ENCODE data around the gene MUC6. TPM values are rescaled to one million over a fixed set of nuclear protein-coding genes. Genes with fewer than 3 reads are reported as not detected.
A peak's percentile ranks its signal among the peaks of the same experiment; 100 is the strongest.

The MUC6 gene
- total RNA-seq, 2 experiments from 2014 or later: not detected

DNA sequence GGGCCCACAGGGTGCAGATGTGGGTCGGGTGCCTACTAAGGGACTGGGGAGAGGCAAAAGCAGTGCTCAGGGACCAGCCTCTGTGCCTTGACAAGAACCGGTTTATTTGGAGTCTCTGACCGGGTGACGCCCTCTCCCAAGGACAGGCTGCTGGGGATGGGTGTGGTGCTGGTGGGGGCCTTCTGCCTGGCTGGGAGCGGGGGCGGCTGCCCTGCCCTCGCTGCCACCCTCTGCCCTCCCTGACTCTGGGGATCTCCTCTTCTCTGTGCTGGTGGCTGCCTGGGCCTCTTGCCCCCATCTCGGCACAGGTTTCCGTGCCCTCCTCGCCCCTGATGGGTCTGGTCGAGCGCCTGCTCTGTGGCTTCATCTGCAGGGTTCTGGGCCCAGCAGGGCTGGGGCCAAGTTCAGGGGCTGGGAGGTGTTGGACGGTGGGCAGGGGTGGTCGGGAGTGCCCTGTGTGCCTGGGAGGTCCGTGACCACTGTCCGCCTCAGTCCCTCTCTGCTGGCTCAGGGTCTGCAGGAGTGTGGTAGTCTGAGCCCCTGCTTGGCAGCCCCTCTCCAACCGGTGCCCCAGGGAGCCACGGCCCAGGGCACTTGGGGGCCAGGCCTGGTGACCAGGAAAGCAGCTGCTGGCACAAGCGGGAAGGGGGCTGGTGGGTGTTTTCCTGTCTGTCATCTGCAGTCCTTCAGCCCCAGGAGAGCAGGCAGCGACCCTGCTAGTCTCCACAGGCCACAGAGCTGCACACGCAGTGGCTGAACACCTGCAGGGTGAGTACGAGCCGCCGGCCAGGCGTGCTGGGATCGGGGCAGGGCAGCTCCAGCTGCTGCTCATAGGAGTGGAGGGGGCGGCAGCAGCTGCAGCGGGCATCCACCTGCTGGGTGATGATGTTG lies 23.5 kb downstream of the MUC6 start:
- H3K9me3 Mint-ChIP-seq (ENCODE audit: low read depth): no peaks in the 10 kb centered on the region
- H3K27me3 Mint-ChIP-seq: no peaks in the 10 kb centered on the region
- POLR2A ChIA-PET: no interaction called here
- H3K4me1 Mint-ChIP-seq: peaks cover 14% of the 10 kb centered on the region
- DNase-seq: no peak
- peaks cover 12% of the 10 kb centered on the region for H3K36me3 Mint-ChIP-seq (ENCODE audit: low read depth)
- CTCF ChIA-PET: no interaction called here
- H3K27ac Mint-ChIP-seq: no peak overlapping the region
- ATAC-seq: no peak
- no peak overlapping the region for H3K4me3 Mint-ChIP-seq
- intact Hi-C loops (cut with DNase I, micrococcal nuclease): no loop called here

DNA sequence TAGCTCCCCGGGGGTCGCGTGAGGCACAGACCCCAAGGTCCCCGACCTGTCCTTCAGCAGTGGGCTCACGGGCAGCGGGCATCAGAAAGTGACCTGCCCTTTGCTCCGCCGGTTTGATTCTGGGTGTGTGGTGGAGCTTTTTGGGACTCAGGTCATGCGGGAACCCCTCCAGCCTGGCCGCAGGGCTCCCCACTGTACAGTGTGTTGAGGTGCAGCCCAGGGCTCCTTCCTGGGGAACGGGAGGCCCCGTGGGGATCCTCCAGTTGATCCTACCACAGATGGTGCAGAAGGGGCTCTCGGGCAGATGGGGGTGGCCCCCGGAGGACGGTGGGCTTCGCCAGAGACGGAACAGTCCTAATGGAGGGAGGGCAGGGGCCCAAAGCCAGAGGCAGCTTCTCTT lies 24.2 kb downstream of the MUC6 start:
- H3K27me3 Mint-ChIP-seq: no peaks in the 10 kb centered on the region
- intact Hi-C loops (cut with DNase I, micrococcal nuclease): no loop called here
- no peak overlapping the region for H3K4me3 Mint-ChIP-seq
- no peaks in the 10 kb centered on the region for H3K9me3 Mint-ChIP-seq (ENCODE audit: low read depth)
- H3K36me3 Mint-ChIP-seq (ENCODE audit: low read depth): peaks cover 12% of the 10 kb centered on the region
- DNase-seq (no peak), ATAC-seq (no peak)
- H3K4me1 Mint-ChIP-seq: peaks cover 8% of the 10 kb centered on the region
- no peak overlapping the region for H3K27ac Mint-ChIP-seq
- POLR2A ChIA-PET: no interaction called here
- CTCF ChIA-PET: no interaction called here

DNA sequence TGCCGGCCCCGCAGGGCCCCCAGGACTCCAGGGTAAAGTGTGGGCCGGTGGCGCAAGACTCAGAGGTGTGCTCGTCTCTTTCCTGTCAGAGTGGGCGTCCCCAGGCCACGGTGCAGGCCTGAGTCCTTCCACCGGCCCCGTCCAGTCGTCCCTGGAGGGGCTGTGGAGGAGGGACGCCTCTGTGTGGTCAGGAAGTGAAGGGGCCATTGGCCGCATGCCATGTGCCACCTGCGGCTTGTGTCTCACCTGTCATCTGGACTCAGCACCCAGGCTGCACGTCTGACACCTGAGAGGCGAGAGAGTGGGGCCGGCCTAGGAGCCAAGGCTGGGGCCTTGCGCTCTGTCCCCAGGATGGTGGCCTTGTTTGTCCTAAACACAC lies 25.2 kb downstream of the MUC6 start:
- intact Hi-C loops (cut with DNase I, micrococcal nuclease): no loop called here
- ChIA-PET POLR2A (no interaction called here), CTCF (no interaction called here)
- Mint-ChIP-seq H3K27me3 (no peaks in the 10 kb centered on the region), H3K9me3 (ENCODE audit: low read depth) (no peaks in the 10 kb centered on the region), H3K36me3 (ENCODE audit: low read depth) (peaks cover 16% of the 10 kb centered on the region), H3K27ac (no peak overlapping the region), H3K4me1 (no peaks in the 10 kb centered on the region), H3K4me3 (no peak overlapping the region)
- DNase-seq: no peak
- no peak for ATAC-seq

DNA sequence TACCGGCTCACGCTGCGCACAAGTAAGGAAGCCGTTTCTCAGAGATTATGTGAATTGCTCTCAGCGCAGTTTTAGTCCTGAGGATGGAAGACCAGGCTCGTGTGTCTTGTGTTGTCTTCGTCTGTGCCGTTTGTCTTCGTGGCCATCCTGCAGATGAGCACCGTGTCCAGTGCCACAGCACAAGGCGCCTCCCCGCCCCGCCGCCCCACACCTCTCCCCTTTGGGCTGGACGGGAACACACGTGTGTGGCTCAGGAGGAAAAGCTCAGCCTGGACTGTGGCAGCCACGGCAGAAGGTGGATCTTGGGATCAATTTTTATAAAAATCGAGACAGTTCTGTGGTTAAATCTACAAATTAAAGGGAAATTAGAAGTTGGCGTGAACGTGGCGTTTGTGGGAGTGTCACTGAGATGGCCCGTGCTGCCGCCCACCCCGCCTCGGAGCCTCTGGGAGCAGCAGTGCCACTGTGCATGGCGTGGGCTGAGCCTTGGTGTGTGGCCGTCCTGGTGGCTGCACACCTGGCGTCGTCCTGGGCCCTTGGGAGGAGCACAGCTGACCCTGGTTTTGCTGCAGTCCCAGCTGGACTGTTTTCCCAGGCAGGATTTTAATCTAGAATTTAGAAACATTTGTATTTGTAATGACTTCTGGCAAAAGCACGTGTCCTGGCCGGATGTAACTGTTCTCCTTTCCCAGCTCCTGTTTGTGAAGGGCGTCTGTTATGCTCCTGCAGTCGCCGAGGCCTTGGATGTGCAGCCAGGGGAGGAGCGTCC lies 25.8 kb downstream of the MUC6 start:
- DNase-seq (no peak), ATAC-seq (no peak)
- no peaks in the 10 kb centered on the region for H3K27me3 Mint-ChIP-seq
- intact Hi-C loops (cut with DNase I, micrococcal nuclease): no loop called here
- ChIA-PET POLR2A (no interaction called here), CTCF (interaction anchor here (0.6 kb wide), 1 partner anchor 1563 kb away, joined by 3 read pairs; no protein-coding TSS in a partner anchor)
- H3K4me3 Mint-ChIP-seq: no peak overlapping the region
- H3K4me1 Mint-ChIP-seq: no peaks in the 10 kb centered on the region
- peaks cover 16% of the 10 kb centered on the region for H3K36me3 Mint-ChIP-seq (ENCODE audit: low read depth)
- H3K27ac Mint-ChIP-seq: peak overlapping the region; percentile 3
- H3K9me3 Mint-ChIP-seq (ENCODE audit: low read depth): no peaks in the 10 kb centered on the region

DNA sequence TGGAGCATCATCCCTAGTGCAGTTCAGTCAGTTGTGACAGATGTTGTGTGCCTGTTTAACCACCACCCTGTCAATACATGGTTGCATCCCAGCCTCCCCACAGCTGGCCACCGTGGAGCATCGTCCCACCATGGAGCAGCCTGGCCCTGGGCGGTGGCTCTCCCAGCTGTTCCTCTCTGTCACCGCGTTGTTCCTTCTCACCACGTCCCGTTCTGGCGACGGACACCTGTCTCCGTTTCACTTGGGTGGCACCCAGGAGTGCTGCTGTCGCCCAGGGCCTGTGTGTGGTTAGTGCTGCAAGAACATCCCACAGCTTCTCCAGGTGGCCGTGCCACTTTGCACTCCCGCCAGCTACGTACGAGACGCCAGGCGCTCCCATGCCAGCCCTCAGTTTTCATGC lies 26.5 kb downstream of the MUC6 start:
- Mint-ChIP-seq H3K4me3 (no peak overlapping the region), H3K27me3 (no peaks in the 10 kb centered on the region), H3K4me1 (no peaks in the 10 kb centered on the region), H3K36me3 (ENCODE audit: low read depth) (peaks cover 19% of the 10 kb centered on the region), H3K27ac (no peak overlapping the region), H3K9me3 (ENCODE audit: low read depth) (no peaks in the 10 kb centered on the region)
- intact Hi-C loops (cut with DNase I, micrococcal nuclease): no loop called here
- no peak for ATAC-seq
- CTCF ChIA-PET: interaction anchor here (0.6 to 0.7 kb wide), 2 partner anchors 70 to 1564 kb away, joined by 3 to 5 read pairs; no protein-coding TSS in a partner anchor
- POLR2A ChIA-PET: interaction anchor here (0.7 kb wide), 1 partner anchor 1440 kb away, joined by 3 read pairs; no protein-coding TSS in a partner anchor
- no peak for DNase-seq

DNA sequence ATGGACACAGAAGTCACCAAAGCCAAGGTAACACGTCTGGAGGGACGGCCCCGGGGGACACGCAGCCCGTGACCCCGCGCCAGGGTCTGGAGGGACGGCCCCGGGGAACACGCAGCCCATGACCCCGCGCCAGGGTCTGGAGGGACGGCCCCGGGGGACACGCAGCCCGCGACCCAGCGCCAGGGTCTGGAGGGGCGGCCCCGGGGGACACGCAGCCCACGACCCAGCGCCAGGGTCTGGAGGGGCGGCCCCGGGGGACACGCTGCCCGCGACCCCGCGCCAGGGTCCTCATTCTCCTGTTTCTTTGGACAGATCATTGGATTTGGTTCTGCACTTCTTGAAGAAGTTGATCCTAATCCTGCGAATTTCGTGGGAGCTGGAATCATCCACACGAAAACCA lies 27.1 kb downstream of the MUC6 start:
- Mint-ChIP-seq H3K4me1 (no peaks in the 10 kb centered on the region), H3K9me3 (ENCODE audit: low read depth) (no peaks in the 10 kb centered on the region), H3K27me3 (no peaks in the 10 kb centered on the region), H3K27ac (no peak overlapping the region), H3K36me3 (ENCODE audit: low read depth) (peaks cover 21% of the 10 kb centered on the region), H3K4me3 (no peak overlapping the region)
- CTCF ChIA-PET: interaction anchor here (0.7 kb wide), 1 partner anchor 69 kb away, joined by 5 read pairs; no protein-coding TSS in a partner anchor
- ATAC-seq (no peak), DNase-seq (no peak)
- intact Hi-C loops (cut with DNase I, micrococcal nuclease): no loop called here
- POLR2A ChIA-PET: interaction anchor here (0.7 kb wide), 1 partner anchor 1441 kb away, joined by 3 read pairs; no protein-coding TSS in a partner anchor

DNA sequence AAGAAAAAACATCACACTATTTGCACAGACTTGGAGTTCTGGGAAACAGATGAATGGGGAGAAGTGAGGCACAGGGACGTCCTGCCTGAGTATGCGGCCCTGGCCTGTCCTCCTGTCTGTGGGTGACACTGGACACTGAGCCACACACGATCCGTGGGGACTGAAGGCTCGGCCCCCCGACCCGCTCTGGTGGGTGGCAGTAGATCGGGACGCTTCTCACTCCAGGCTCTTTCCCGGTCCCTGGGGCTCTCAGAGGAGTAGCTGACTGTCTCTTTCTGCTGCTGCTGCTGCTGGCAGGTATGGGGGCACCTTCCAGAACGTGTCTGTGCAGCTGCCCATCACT lies 27.7 kb downstream of the MUC6 start:
- POLR2A ChIA-PET: no interaction called here
- intact Hi-C loops (cut with DNase I, micrococcal nuclease): no loop called here
- H3K4me3 Mint-ChIP-seq: no peak overlapping the region

DNA sequence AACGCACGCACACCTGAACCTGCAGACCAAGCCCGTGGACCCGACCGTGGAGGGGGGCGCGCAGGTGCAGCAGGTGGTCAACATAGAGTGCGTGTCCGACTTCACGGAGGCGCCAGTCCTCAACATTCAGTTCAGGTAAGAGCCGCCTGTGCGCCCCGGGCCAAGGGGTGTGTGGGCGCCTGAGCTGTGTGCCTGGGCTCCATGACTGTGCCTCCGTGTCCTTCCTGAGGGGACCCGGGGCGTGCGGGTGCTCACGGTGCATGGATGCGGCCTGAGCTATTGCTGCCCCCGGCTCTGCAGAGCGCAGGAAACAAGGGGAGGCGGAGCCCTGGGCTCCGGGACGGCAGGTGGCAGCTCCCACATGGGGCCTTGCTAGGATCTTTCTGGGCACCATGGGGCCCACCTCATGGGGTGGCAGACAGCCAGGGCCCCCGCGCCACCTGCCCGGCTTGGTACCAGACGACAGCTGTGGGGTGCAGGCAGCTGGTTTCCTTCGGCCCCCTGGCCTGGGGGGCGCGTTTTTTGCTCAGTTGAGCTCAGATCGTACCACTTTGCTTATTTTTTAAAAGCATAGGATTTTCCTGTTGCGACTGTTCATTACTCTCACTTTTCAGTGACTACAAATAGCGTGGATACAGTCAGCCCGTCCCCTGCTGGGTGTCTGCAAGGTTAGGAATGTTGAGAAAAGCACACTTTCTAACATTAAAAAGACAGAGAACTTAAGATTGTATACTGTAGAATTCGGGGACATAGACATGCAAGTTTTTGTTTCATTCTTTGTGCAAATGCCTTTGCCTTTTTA lies 28.3 kb downstream of the MUC6 start:
- ATAC-seq: no peak
- H3K27me3 Mint-ChIP-seq: no peaks in the 10 kb centered on the region
- H3K4me1 Mint-ChIP-seq: no peaks in the 10 kb centered on the region
- peaks cover 24% of the 10 kb centered on the region for H3K36me3 Mint-ChIP-seq (ENCODE audit: low read depth)
- DNase-seq: no peak
- POLR2A ChIA-PET: no interaction called here
- H3K27ac Mint-ChIP-seq: no peak overlapping the region
- CTCF ChIA-PET: interaction anchor here (0.7 kb wide), 1 partner anchor 128 kb away, joined by 3 read pairs; no protein-coding TSS in a partner anchor
- H3K9me3 Mint-ChIP-seq (ENCODE audit: low read depth): no peaks in the 10 kb centered on the region
- intact Hi-C loops (cut with DNase I, micrococcal nuclease): no loop called here
- H3K4me3 Mint-ChIP-seq: no peak overlapping the region

More for the DNA sequence above, 27.7 kb downstream of the MUC6 start:
- Mint-ChIP-seq H3K36me3 (ENCODE audit: low read depth) (peaks cover 21% of the 10 kb centered on the region), H3K4me1 (no peaks in the 10 kb centered on the region), H3K27me3 (no peaks in the 10 kb centered on the region), H3K9me3 (ENCODE audit: low read depth) (no peaks in the 10 kb centered on the region), H3K27ac (no peak overlapping the region)
- DNase-seq (no peak), ATAC-seq (no peak)
- CTCF ChIA-PET: no interaction called here

DNA sequence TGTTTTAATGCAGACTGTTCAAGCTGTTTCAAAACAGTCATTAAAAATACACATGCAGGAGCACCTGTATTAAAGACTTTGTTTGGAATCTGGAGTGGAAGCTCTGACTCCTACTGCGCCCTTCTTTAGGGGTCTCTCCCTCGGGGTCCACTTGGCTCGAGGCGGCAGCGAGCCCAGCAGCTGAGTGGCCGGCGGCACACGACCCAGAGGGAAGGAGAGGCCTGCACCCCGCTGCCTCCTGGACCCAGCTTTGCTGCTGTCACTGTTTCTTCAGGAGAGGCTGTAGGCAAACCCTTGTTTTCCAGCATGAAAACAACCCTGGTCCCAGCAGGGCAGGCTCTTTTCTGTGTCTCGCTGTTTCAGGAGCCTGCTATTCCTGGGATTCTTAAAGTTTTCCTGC lies 29.2 kb downstream of the MUC6 start:
- DNase-seq (no peak), ATAC-seq (no peak)
- no peak overlapping the region for H3K27ac Mint-ChIP-seq
- no peaks in the 10 kb centered on the region for H3K4me1 Mint-ChIP-seq
- H3K9me3 Mint-ChIP-seq (ENCODE audit: low read depth): no peaks in the 10 kb centered on the region
- POLR2A ChIA-PET: no interaction called here
- CTCF ChIA-PET: interaction anchor here (0.7 kb wide), 1 partner anchor 127 kb away, joined by 3 read pairs; no protein-coding TSS in a partner anchor
- no peaks in the 10 kb centered on the region for H3K27me3 Mint-ChIP-seq
- H3K4me3 Mint-ChIP-seq: no peak overlapping the region
- H3K36me3 Mint-ChIP-seq (ENCODE audit: low read depth): peaks cover 24% of the 10 kb centered on the region
- intact Hi-C loops (cut with DNase I, micrococcal nuclease): no loop called here

DNA sequence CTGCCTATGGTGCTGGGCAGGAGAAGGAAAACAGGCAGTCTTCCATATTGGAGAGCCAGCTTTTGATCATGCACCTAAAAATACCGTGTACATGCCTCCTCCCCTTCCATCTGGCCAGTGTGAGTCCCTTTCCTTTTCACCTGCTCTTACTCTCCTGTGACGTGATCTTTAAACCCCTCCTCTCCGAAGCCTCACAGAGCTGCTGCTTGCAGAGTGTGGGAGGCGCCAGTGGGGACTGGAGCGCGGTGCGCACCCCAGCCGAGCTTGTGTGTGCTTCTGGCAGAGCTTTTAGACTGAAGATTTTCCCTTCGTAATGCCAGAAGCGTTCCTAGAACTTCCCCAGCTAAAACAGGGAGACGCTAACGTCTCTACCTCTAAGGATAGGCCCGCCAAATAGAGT lies 29.8 kb downstream of the MUC6 start:
- H3K4me3 Mint-ChIP-seq: no peak overlapping the region
- DNase-seq (no peak), ATAC-seq (no peak)
- intact Hi-C loops (cut with DNase I, micrococcal nuclease): no loop called here
- ChIA-PET POLR2A (no interaction called here), CTCF (no interaction called here)
- peaks cover 27% of the 10 kb centered on the region for H3K36me3 Mint-ChIP-seq (ENCODE audit: low read depth)
- no peaks in the 10 kb centered on the region for H3K4me1 Mint-ChIP-seq
- H3K9me3 Mint-ChIP-seq (ENCODE audit: low read depth): no peaks in the 10 kb centered on the region
- H3K27ac Mint-ChIP-seq: no peak overlapping the region
- no peaks in the 10 kb centered on the region for H3K27me3 Mint-ChIP-seq

DNA sequence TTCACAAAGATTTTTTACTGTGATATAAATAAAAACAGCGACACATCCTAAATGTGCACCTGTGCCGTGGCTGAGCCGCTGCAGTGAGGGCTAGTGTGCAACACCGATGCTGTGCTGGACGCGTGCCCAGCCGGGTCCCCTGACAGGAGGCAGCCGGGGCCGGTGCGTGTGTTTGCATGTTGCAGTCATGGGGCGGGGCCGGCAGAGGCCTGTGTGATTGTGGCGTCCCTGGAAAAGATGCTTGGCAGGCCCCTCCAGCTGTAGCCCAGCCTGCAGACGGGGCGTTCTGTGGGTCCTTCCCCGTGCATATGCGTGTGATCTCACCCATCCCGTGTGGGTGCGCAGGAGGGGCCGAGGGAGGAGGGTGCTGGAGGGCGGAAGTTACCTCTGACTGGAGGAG lies 30.6 kb downstream of the MUC6 start:
- Mint-ChIP-seq H3K36me3 (ENCODE audit: low read depth) (peaks cover 33% of the 10 kb centered on the region), H3K4me3 (no peak overlapping the region), H3K4me1 (no peaks in the 10 kb centered on the region), H3K27ac (no peak overlapping the region), H3K27me3 (no peaks in the 10 kb centered on the region), H3K9me3 (ENCODE audit: low read depth) (no peaks in the 10 kb centered on the region)
- DNase-seq: no peak
- ATAC-seq: no peak
- ChIA-PET POLR2A (no interaction called here), CTCF (no interaction called here)
- intact Hi-C loops (cut with DNase I, micrococcal nuclease): no loop called here
